ENCODE data around the gene PLA2G6. TPM values are rescaled to one million over a fixed set of nuclear protein-coding genes. Genes with fewer than 3 reads are reported as not detected.

Gene PLA2G6
- total RNA-seq, 1 donor from 2014 or later = 7.9 TPM

- no peak for TF ChIP-seq CTCF (IDR thresholded peaks at IDR 0.05; ENCODE audit: insufficient read depth, low read length, severe bottlenecking)
- Histone ChIP-seq H3K27me3 (ENCODE audit: control insufficient read depth, insufficient read depth, low read length) (no peaks in the 10 kb centered on the region), H3K4me3 (ENCODE audit: low read depth, low read length) (no peak overlapping the region), H3K36me3 (ENCODE audit: control insufficient read depth, insufficient read depth, low read length) (peaks cover 19% of the 10 kb centered on the region)
- FAIRE-seq (no peak), DNase-seq (ENCODE audit: low read depth) (no peak)
These were observed 39.2 kb upstream of the PLA2G6 start for GRCh38 chr22:38220653-38221386.

GRCh38 chr22:38220163-38220562 is 38.5 kb upstream of the PLA2G6 start:
- no peak overlapping the region for H3K4me3 ChIP-seq (ENCODE audit: low read depth, low read length)

GRCh38 chr22:38219632-38220031 is 38.0 kb upstream of the PLA2G6 start:
- no peak for FAIRE-seq

More at GRCh38 chr22:38220163-38220562, 38.5 kb upstream of the PLA2G6 start:
- FAIRE-seq (no peak), DNase-seq (ENCODE audit: low read depth) (no peak)
- Histone ChIP-seq H3K36me3 (ENCODE audit: control insufficient read depth, insufficient read depth, low read length) (peaks cover 14% of the 10 kb centered on the region), H3K27me3 (ENCODE audit: control insufficient read depth, insufficient read depth, low read length) (no peaks in the 10 kb centered on the region)
- TF ChIP-seq CTCF (IDR thresholded peaks at IDR 0.05; ENCODE audit: insufficient read depth, low read length, severe bottlenecking) = no peak

GRCh38 chr22:38218661-38219622 is 37.3 kb upstream of the PLA2G6 start:
- FAIRE-seq (no peak), DNase-seq (ENCODE audit: low read depth) (peak; percentile 94)
- Histone ChIP-seq H3K4me3 (ENCODE audit: low read depth, low read length) (no peak overlapping the region), H3K27me3 (ENCODE audit: control insufficient read depth, insufficient read depth, low read length) (no peaks in the 10 kb centered on the region), H3K36me3 (ENCODE audit: control insufficient read depth, insufficient read depth, low read length) (peaks cover 9% of the 10 kb centered on the region)
- TF ChIP-seq CTCF (IDR thresholded peaks at IDR 0.05; ENCODE audit: insufficient read depth, low read length, severe bottlenecking) = no peak

More at GRCh38 chr22:38219632-38220031, 38.0 kb upstream of the PLA2G6 start:
- no peak for TF ChIP-seq CTCF (IDR thresholded peaks at IDR 0.05; ENCODE audit: insufficient read depth, low read length, severe bottlenecking)
- no peak for DNase-seq (ENCODE audit: low read depth)
- peaks cover 13% of the 10 kb centered on the region for H3K36me3 ChIP-seq (ENCODE audit: control insufficient read depth, insufficient read depth, low read length)
- H3K27me3 ChIP-seq (ENCODE audit: control insufficient read depth, insufficient read depth, low read length) = no peaks in the 10 kb centered on the region
- H3K4me3 ChIP-seq (ENCODE audit: low read depth, low read length) = no peak overlapping the region

- FAIRE-seq = peak; percentile 32
- peaks cover 5% of the 10 kb centered on the region for H3K36me3 ChIP-seq (ENCODE audit: control insufficient read depth, insufficient read depth, low read length)
These were observed 33.8 kb upstream of the PLA2G6 start for GRCh38 chr22:38215156-38216038.

More at GRCh38 chr22:38215156-38216038, 33.8 kb upstream of the PLA2G6 start:
- TF ChIP-seq CTCF (IDR thresholded peaks at IDR 0.05; ENCODE audit: insufficient read depth, low read length, severe bottlenecking) = no peak
- DNase-seq (ENCODE audit: low read depth) = no peak
- H3K27me3 ChIP-seq (ENCODE audit: control insufficient read depth, insufficient read depth, low read length) = no peaks in the 10 kb centered on the region
- no peak overlapping the region for H3K4me3 ChIP-seq (ENCODE audit: low read depth, low read length)
